WTC11 (cell line): ENCODE data around the gene TRAF3IP1.

Experiments used
- CREM ChIP-seq: sonication (generic); formaldehyde crosslinking; IDR thresholded peaks from 2 replicates; pipeline ENCODE4 v1.8.1; 2022; ENCODE audit warnings: mild to moderate bottlenecking, missing genetic modification reagents, moderate library complexity
- CTCF ChIP-seq: fragments of 200-600 bp; IDR thresholded peaks from 2 replicates; pipeline ENCODE4 v1.8.0; 2022; ENCODE audit warnings: antibody characterized with exemption
- E2F4 ChIP-seq: sonication (generic); formaldehyde crosslinking; IDR thresholded peaks from 2 replicates; pipeline ENCODE4 v1.8.1; 2022; ENCODE audit warnings: low read depth, mild to moderate bottlenecking, moderate library complexity, missing genetic modification reagents, borderline replicate concordance
- SOX15 ChIP-seq: fragments of 250-450 bp; sonication (Bioruptor Pico); IDR thresholded peaks from 2 replicates; pipeline ENCODE4 v1.9.0; 2021; ENCODE audit warnings: mild to moderate bottlenecking
- SP1 ChIP-seq: sonication (generic); formaldehyde crosslinking; conservative IDR thresholded peaks from 2 replicates; pipeline ENCODE4 v1.8.1; 2022; ENCODE audit warnings: missing genetic modification reagents
- ZBTB21 ChIP-seq: sonication (generic); formaldehyde crosslinking; IDR thresholded peaks from 2 replicates; pipeline ENCODE4 v1.8.1; 2023; ENCODE audit warnings: mild to moderate bottlenecking, missing genetic modification reagents, borderline replicate concordance
- ZNF121 ChIP-seq: sonication (generic); formaldehyde crosslinking; IDR thresholded peaks from 2 replicates; pipeline ENCODE4 v1.8.0; 2023; ENCODE audit warnings: missing genetic modification reagents
- ZNF512 ChIP-seq: sonication (generic); formaldehyde crosslinking; IDR thresholded peaks from 2 replicates; pipeline ENCODE4 v1.8.1; 2022; ENCODE audit warnings: missing genetic modification reagents, borderline replicate concordance

DNA sequence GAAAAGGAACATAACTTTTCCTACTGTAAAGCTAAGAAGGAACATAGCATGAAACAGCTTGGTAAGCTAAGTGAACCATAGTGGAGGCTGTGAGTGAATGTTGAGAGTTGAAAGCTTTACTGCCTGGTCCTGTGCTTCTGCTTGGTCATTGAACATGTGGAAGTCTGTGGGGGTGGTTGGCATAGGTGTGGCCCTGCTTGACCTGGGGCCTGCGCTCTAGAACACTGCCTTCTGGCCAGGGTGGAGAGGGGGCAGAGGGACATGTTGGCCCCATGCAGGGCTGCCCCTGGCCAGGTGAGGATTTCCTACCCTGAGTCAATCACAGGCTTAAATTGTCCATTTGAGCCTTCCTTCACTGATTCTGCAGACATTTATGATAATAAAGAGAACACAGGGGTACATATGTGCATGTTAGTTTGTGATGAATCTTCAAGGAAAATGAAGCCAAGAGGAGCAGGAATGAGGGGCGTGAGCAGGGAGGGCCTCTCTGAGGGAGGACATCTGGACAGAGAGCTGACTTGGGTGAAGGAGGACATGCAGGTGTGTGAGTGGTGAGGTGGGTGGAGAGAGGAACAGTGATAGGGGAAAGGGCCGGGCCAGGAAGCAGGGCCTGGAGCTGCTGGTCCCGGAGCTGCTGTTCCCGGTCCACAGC is 16.6 kb downstream of the TRAF3IP1 start:
- no peak for TF ChIP-seq SOX15 (CRISPR knock-in tag)
- no peak for TF ChIP-seq SP1 (CRISPR knock-in tag)
- TF ChIP-seq CTCF: no peak
- TF ChIP-seq CREM (CRISPR knock-in tag): no peak
- no peak for TF ChIP-seq ZNF512 (CRISPR knock-in tag)
- no peak for TF ChIP-seq ZBTB21
- no peak for TF ChIP-seq E2F4 (CRISPR knock-in tag)
- TF ChIP-seq ZNF121 (CRISPR knock-in tag): no peak
